GM12864 (cell line): ENCODE data around the gene ETV7.

Experiments used
- DNase-seq: peaks from one replicate; pipeline ENCODE4 v3.0.0-alpha.2; 2011; ENCODE audit warnings: low read depth
- H3K4me3 ChIP-seq: 2 replicates; pipeline ENCODE4 v1.5.1; 2011; ENCODE audit warnings: mild to moderate bottlenecking, low read depth, low read length, control low read depth
- TF ChIP-seq, protein P1 (sequence below): IDR thresholded peaks from 2 replicates; pipeline ENCODE4 v1.5.1; 2011; ENCODE audit warnings: low read depth, mild to moderate bottlenecking, moderate library complexity, low read length, control low read depth, inconsistent platforms; ENCODE audit errors: missing control alignments

Gene ETV7

DNA sequence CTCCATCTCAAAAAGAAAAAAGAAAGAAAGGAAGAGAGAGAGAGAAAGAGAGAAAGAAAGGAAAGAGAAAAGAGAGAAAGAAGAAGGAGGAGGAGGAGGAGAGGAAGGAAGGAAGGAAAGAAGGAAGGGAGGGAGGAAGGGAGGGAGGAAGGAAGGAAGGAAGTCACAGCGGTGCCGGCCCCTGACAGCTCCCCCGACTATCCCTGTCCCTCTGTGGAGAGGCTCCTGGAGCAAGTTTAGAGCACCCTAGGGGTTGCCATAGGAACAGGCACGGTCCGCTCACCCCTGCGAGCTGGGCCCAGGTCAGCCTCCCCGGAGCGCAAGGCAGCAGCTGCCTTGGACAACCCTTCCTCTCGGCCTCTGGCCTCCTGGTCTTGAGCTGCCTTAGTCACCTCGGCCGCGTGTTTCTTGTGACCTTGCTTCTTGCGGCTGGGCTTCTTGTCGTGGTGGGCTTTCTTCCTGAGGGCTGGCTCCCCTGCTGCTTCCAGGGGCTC, 57.6 kb downstream of the ETV7 start:
- no peak overlapping the region for H3K4me3 ChIP-seq
- TF ChIP-seq, protein P1, sequence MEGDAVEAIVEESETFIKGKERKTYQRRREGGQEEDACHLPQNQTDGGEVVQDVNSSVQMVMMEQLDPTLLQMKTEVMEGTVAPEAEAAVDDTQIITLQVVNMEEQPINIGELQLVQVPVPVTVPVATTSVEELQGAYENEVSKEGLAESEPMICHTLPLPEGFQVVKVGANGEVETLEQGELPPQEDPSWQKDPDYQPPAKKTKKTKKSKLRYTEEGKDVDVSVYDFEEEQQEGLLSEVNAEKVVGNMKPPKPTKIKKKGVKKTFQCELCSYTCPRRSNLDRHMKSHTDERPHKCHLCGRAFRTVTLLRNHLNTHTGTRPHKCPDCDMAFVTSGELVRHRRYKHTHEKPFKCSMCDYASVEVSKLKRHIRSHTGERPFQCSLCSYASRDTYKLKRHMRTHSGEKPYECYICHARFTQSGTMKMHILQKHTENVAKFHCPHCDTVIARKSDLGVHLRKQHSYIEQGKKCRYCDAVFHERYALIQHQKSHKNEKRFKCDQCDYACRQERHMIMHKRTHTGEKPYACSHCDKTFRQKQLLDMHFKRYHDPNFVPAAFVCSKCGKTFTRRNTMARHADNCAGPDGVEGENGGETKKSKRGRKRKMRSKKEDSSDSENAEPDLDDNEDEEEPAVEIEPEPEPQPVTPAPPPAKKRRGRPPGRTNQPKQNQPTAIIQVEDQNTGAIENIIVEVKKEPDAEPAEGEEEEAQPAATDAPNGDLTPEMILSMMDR, result no peak
- no peak for DNase-seq

DNA sequence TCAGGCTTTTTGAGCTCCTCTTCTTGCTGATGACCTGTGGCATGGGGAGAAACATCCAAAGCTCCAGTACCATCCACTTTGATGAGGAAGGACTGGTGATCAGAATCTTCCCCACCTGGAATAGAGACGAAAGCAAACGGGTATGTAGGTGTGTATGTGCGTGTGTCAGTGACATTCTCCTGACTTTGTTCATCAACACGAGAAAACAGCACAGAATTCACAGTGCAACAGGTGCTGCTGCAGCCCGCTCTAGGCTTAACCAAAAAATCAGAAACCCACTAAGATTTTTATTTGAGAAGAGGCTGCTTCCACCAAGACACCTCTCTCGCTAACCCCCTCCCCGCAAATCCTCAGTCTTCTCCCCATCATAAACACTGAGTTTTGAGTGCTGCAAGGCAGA, 58.9 kb downstream of the ETV7 start:
- H3K4me3 ChIP-seq, result no peak overlapping the region
- DNase-seq, result no peak
- TF ChIP-seq, protein P1, result no peak

DNA sequence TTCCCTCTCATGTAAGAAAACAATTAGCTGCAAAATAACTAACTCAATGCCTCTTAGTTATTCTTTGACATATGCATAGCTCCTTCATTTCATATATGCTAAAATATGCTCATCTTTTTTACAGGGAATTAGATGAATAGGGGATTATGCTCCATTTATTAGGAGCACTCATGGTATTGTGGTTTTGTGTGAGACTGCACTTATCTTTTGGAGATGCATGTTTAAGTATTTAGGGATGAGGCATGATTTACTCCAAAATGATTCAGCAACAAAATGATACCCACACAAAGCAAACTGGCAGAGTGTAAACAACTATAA, 59.6 kb downstream of the ETV7 start:
- DNase-seq, result no peak
- H3K4me3 ChIP-seq, result no peak overlapping the region
- TF ChIP-seq, protein P1, result no peak

DNA sequence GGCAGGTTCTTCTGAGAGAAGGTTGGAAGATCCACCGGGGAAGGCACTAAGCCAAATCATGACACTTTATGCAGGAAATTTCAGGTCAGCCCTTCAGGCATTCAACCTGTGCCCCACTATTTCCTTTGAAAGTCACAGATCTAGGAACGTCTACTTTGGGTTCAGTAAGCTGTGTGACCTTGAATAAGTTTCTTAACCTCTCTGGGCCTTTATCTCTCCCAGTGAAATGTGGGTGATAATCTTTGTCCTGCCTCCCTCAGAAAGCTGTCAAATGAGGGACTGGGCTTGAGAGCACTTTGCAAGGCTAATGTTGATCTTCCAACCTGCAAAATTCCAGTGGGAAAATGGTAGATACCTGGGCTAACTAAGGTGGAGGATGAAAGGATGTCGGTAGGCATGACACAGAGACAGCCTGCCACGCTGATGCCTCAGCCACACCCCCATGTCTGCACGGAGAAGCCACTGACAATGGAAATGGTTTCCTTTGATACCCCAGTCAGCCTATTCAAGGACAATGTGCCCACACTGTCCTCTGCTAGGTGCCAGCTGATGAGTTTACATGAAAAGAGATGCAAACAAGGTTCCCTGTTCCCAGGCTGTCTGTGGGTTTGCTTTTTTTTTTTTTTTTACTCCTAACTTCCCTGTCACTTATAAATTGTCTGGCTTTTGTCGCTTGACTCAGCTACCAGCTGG, 60.1 kb downstream of the ETV7 start:
- H3K4me3 ChIP-seq, result no peak overlapping the region
- TF ChIP-seq, protein P1, result no peak
- DNase-seq, result no peak

DNA sequence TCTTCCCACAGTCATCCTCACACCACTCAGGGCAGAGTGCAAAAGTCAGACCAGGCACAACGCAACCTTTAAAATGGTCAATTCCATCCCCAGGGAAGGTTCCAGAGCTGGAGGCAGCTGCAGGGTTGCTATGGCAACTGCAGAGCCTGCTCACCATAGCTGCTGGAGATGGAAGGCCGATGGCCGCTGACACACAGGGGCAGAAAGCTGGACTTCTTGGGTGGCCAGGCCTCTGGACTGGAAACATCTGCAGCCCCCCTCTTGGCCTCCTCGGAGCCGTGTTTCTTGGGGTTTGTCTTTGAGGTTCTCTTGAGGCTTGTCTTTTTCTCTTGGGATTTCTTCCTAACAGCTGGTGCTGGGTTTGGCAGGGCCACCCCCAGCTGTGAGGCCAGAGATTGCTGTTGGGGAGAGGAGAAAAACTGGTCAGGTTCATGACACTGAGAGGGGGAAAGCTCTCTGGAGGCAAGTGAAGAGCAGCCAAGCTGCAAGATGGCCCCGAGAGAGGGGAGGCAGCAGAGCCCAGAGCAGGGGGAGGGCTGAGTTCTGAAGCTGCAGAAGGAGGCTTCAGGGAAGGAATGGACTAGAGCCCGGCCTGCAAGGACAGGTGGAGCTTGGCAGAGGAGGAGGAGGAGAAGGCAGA, 61.0 kb downstream of the ETV7 start:
- no peak overlapping the region for H3K4me3 ChIP-seq
- DNase-seq, result no peak
- TF ChIP-seq, protein P1, result no peak

DNA sequence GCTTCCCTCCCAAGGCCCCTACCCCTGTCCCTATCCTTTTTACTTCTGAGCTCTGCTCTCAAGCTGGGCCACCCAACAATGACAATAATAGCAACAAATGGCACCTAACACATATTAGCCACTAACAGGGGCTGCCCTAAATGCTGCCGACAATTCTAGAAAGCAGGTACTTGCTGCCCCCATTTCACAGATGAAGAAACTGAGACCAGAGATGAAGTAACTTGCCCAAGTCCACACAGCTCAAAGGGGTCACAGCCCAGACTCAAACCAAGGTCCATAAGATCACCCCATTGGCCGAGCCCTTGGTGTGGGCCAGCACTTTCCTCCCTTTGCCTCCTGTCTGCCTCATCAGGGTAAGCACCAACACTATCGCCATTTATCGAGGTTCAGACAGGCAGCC, 62.8 kb downstream of the ETV7 start:
- H3K4me3 ChIP-seq, result no peak overlapping the region
- TF ChIP-seq, protein P1, result no peak
- no peak for DNase-seq

DNA sequence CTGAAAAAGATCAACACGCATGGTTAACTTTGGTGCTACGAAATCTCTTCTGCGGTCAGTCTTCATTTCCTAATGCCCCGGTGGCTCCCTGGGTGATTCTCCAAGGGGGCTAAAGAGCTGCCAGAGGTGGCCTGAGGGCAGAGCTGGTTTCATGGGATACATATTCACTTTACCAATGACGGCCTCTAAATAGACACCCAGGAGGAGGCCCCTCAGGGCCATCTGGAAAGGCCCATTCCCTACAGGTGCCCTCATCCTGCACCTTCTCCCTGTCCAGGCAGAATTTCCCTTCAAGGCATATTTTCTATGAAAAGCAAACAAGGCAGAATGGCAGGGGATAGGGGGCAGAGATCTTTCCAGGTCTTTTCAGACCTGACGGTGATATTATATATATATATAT, 63.3 kb downstream of the ETV7 start:
- TF ChIP-seq, protein P1, result no peak

More for the DNA sequence above, 63.3 kb downstream of the ETV7 start:
- no peak for DNase-seq
- no peak overlapping the region for H3K4me3 ChIP-seq
